Measurements from ENCODE around the gene AUTS2. TPM values are rescaled to one million over a fixed set of nuclear protein-coding genes. Genes with fewer than 3 reads are reported as not detected.

The AUTS2 gene
- polyA plus RNA-seq, 1 donor (not counting 4 experiments of a cell fraction or from before 2014, with no cell fraction given) = 4.7 TPM

DNA sequence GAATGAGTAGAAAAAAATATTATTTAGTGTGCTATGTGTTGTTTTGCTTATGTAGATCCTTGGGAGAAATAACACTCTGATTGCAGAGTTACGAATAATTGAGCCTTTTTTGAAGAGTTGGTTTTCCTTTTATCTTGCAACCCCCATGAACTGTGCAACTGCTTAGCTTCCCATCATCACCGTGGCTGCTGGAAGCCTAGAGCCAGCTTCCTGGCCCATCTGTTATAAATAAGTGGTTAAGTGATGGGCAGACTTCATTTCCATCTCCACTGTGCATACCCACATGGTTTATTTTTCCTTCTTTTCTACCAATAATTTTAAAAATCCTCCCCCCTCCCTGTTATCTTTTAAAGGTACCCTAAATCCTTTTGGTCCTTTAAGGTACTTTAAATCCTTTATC, 978.8 kb downstream of the AUTS2 start:
- Histone ChIP-seq H2AFZ (ENCODE audit: control insufficient read depth, low read length) (no peak overlapping the region), H3K9me3 (ENCODE audit: control insufficient read depth, low read depth, low read length) (no peaks in the 10 kb centered on the region), H3K27me3 (ENCODE audit: control insufficient read depth, extremely low read depth, insufficient read depth, low read length) (no peaks in the 10 kb centered on the region), H3K4me3 (ENCODE audit: control insufficient read depth in 2 of 3, extremely low read depth in 1 of 3, insufficient read depth in 2 of 3, low read depth in 1 of 3, low read length in 3 of 3) (no peak overlapping the region), H3K9me1 (ENCODE audit: control insufficient read depth, extremely low read depth, insufficient read depth, low read length) (no peaks in the 10 kb centered on the region), H4K20me1 (ENCODE audit: control insufficient read depth, extremely low read depth, insufficient read depth, low read length) (no peaks in the 10 kb centered on the region), H3K4me2 (ENCODE audit: control insufficient read depth, extremely low read depth, insufficient read depth, low read depth, low read length) (no peak overlapping the region), H3K4me1 (ENCODE audit: control insufficient read depth, extremely low read depth, insufficient read depth, low read length) (peaks cover 24% of the 10 kb centered on the region), H3K79me2 (ENCODE audit: control insufficient read depth, insufficient read depth, low read length) (no peaks in the 10 kb centered on the region), H3K36me3 (ENCODE audit: control insufficient read depth in 2 of 2, extremely low read depth in 1 of 2, insufficient read depth in 2 of 2, low read length in 2 of 2) (no peaks in the 10 kb centered on the region), H3K9ac (ENCODE audit: control insufficient read depth, extremely low read depth, insufficient read depth, low read length) (no peak overlapping the region), H3K27ac (ENCODE audit: control insufficient read depth, insufficient read depth, low read length) (no peak overlapping the region)
- TF ChIP-seq EZH2 (IDR thresholded peaks at IDR 0.05; ENCODE audit: low read length) = no peak
- dilution Hi-C loops (cut with MboI; ENCODE audit: extremely low pct_ligation_motif_present, low sequenced_read_pairs) = no loop called here
- FAIRE-seq = no peak
- no peak for DNase-seq (ENCODE audit: low read depth, low spot score)

DNA sequence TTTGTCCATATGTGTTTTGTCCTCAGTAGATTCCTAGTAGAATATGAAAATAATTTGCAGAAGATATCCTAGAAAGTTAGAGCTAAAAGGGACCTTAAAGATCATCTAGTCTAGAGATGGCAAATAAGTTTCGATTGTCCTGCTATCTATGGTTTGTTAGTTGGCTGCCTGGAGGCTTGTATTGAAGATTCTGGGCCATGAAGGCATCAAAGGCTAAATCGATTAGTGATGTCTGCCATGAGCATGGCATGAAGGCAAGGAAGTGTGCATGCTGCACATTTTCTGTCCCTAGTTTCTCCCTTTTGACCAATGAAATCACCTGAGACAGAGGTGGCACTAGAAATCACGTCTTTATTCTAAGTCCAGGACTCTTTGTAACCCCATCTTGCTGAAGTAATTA, 979.9 kb downstream of the AUTS2 start:
- Histone ChIP-seq H3K4me1 (ENCODE audit: control insufficient read depth, extremely low read depth, insufficient read depth, low read length) (peaks cover 23% of the 10 kb centered on the region), H4K20me1 (ENCODE audit: control insufficient read depth, extremely low read depth, insufficient read depth, low read length) (no peaks in the 10 kb centered on the region), H3K79me2 (ENCODE audit: control insufficient read depth, insufficient read depth, low read length) (no peaks in the 10 kb centered on the region), H3K36me3 (ENCODE audit: control insufficient read depth in 2 of 2, extremely low read depth in 1 of 2, insufficient read depth in 2 of 2, low read length in 2 of 2) (no peaks in the 10 kb centered on the region), H3K4me2 (ENCODE audit: control insufficient read depth, extremely low read depth, insufficient read depth, low read depth, low read length) (no peak overlapping the region), H2AFZ (ENCODE audit: control insufficient read depth, low read length) (no peak overlapping the region), H3K9ac (ENCODE audit: control insufficient read depth, extremely low read depth, insufficient read depth, low read length) (no peak overlapping the region), H3K27me3 (ENCODE audit: control insufficient read depth, extremely low read depth, insufficient read depth, low read length) (no peaks in the 10 kb centered on the region), H3K9me3 (ENCODE audit: control insufficient read depth, low read depth, low read length) (no peaks in the 10 kb centered on the region), H3K27ac (ENCODE audit: control insufficient read depth, insufficient read depth, low read length) (no peak overlapping the region), H3K9me1 (ENCODE audit: control insufficient read depth, extremely low read depth, insufficient read depth, low read length) (no peaks in the 10 kb centered on the region), H3K4me3 (ENCODE audit: control insufficient read depth in 2 of 3, extremely low read depth in 1 of 3, insufficient read depth in 2 of 3, low read depth in 1 of 3, low read length in 3 of 3) (no peak overlapping the region)
- dilution Hi-C loops (cut with MboI; ENCODE audit: extremely low pct_ligation_motif_present, low sequenced_read_pairs) = no loop called here
- TF ChIP-seq EZH2 (IDR thresholded peaks at IDR 0.05; ENCODE audit: low read length) = no peak
- no peak for TF ChIP-seq CTCF (optimal IDR thresholded peaks at IDR 0.05 in 1 of 3, IDR thresholded peaks at IDR 0.05 in 1 of 3, conservative IDR thresholded peaks at IDR 0.05 in 1 of 3; ENCODE audit: extremely low read depth in 1 of 3, insufficient read depth in 2 of 3, low read length in 3 of 3)
- FAIRE-seq (no peak), DNase-seq (ENCODE audit: low read depth, low spot score) (no peak)

- FAIRE-seq (peak; percentile 57), DNase-seq (ENCODE audit: low read depth, low spot score) (no peak)
- TF ChIP-seq CTCF (optimal IDR thresholded peaks at IDR 0.05 in 1 of 3, IDR thresholded peaks at IDR 0.05 in 1 of 3, conservative IDR thresholded peaks at IDR 0.05 in 1 of 3; ENCODE audit: extremely low read depth in 1 of 3, insufficient read depth in 2 of 3, low read length in 3 of 3) = no peak
- no peak for TF ChIP-seq EZH2 (IDR thresholded peaks at IDR 0.05; ENCODE audit: low read length)
- H3K4me3 ChIP-seq (ENCODE audit: control insufficient read depth in 2 of 3, extremely low read depth in 1 of 3, insufficient read depth in 2 of 3, low read depth in 1 of 3, low read length in 3 of 3) = no peak overlapping the region
- no peak overlapping the region for H3K27ac ChIP-seq (ENCODE audit: control insufficient read depth, insufficient read depth, low read length)
- dilution Hi-C loops (cut with MboI; ENCODE audit: extremely low pct_ligation_motif_present, low sequenced_read_pairs) = no loop called here
- H4K20me1 ChIP-seq (ENCODE audit: control insufficient read depth, extremely low read depth, insufficient read depth, low read length) = no peaks in the 10 kb centered on the region
- peaks cover 35% of the 10 kb centered on the region for H3K4me1 ChIP-seq (ENCODE audit: control insufficient read depth, extremely low read depth, insufficient read depth, low read length)
- H3K27me3 ChIP-seq (ENCODE audit: control insufficient read depth, extremely low read depth, insufficient read depth, low read length) = no peaks in the 10 kb centered on the region
- H2AFZ ChIP-seq (ENCODE audit: control insufficient read depth, low read length) = no peak overlapping the region
- H3K9me1 ChIP-seq (ENCODE audit: control insufficient read depth, extremely low read depth, insufficient read depth, low read length) = no peaks in the 10 kb centered on the region
- H3K4me2 ChIP-seq (ENCODE audit: control insufficient read depth, extremely low read depth, insufficient read depth, low read depth, low read length) = no peak overlapping the region
- H3K79me2 ChIP-seq (ENCODE audit: control insufficient read depth, insufficient read depth, low read length) = no peaks in the 10 kb centered on the region
- H3K9ac ChIP-seq (ENCODE audit: control insufficient read depth, extremely low read depth, insufficient read depth, low read length) = no peak overlapping the region
- H3K36me3 ChIP-seq (ENCODE audit: control insufficient read depth in 2 of 2, extremely low read depth in 1 of 2, insufficient read depth in 2 of 2, low read length in 2 of 2) = no peaks in the 10 kb centered on the region
- H3K9me3 ChIP-seq (ENCODE audit: control insufficient read depth, low read depth, low read length) = no peaks in the 10 kb centered on the region
These were observed 981.3 kb downstream of the AUTS2 start for GRCh38 chr7:70579397-70580097.
